ENCODE results near the gene LRP3.

LRP3 gene

GRCh38 chr19:33251076-33251475, 56.9 kb downstream of the LRP3 start:
- no peak for DNase-seq (ENCODE audit: extremely low read depth in 1 of 2, low read depth in 1 of 2)

GRCh38 chr19:33251526-33252090, 57.5 kb downstream of the LRP3 start:
- no peak for DNase-seq (ENCODE audit: extremely low read depth in 1 of 2, low read depth in 1 of 2)

GRCh38 chr19:33252418-33252962, 58.4 kb downstream of the LRP3 start:
- DNase-seq (ENCODE audit: extremely low read depth in 1 of 2, low read depth in 1 of 2) = no peak

GRCh38 chr19:33252971-33253370, 58.8 kb downstream of the LRP3 start:
- DNase-seq (ENCODE audit: extremely low read depth in 1 of 2, low read depth in 1 of 2) = no peak

- no peak for DNase-seq (ENCODE audit: extremely low read depth in 1 of 2, low read depth in 1 of 2)
Observed at GRCh38 chr19:33254245-33254824, 60.2 kb downstream of the LRP3 start.

- DNase-seq (ENCODE audit: extremely low read depth in 1 of 2, low read depth in 1 of 2) = no peak
Observed at GRCh38 chr19:33255781-33256180, 61.7 kb downstream of the LRP3 start.

- no peak for DNase-seq (ENCODE audit: extremely low read depth in 1 of 2, low read depth in 1 of 2)
Observed at GRCh38 chr19:33256261-33256660, 62.1 kb downstream of the LRP3 start.

- DNase-seq (ENCODE audit: extremely low read depth in 1 of 2, low read depth in 1 of 2) = no peak
Observed at GRCh38 chr19:33257828-33258227, 63.7 kb downstream of the LRP3 start.

All from activated CD8-positive, alpha-beta memory T cell treated with anti-CD3 and anti-CD28 coated beads for 1 hour (primary cell).